ENCODE data around the gene TMEM114. TPM values are rescaled to one million over a fixed set of nuclear protein-coding genes. Genes with fewer than 3 reads are reported as not detected.

The TMEM114 gene
- total RNA-seq, 1 experiment from 2014 or later, result not detected

DNA sequence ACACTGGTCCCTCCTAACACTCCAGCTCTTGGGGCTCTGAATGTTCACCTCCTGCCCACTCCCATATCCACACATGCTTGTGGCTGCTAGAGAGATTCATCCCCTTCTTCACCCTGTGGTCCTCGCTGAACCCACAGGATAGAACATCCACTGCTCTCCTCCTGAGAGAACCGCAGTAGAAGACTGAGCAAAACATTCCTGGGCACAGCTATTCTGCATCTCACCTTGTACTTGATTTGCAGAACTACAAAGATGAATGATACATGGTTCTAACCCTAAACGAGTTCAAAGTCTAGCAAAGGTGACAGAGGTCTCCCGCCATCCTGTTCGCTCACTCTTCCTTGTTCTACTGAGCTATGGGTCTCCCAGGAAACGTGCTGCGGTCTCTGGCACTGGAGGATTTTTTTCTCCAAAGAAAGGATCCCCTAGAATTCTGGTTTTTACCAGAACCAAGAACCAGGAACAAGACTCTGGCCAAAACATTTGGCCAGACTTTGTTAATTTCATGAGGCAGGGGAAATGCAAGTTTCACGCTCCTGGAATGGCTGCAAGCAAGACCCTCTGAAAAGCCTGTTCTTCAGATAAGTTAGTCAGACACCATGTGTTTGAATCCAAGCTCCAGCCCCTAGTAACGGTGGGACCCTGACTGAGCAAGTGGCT lies 39.5 kb downstream of the TMEM114 start:
- no peaks in the 10 kb centered on the region for H3K36me3 ChIP-seq (ENCODE audit: control insufficient read depth, insufficient read depth, low read length)
- DNase-seq (ENCODE audit: low read depth, low spot score) (no peak), ATAC-seq (no peak)
- in situ Hi-C loops (cut with HindIII; ENCODE audit: low pct_unique_long_range_greater_than_20kb, low sequenced_read_pairs), result no loop called here
- TF ChIP-seq POLR2AphosphoS5 (IDR thresholded peaks at IDR 0.05; ENCODE audit: low read depth, low read length) (no peak), TCF7L2 (IDR thresholded peaks at IDR 0.05; ENCODE audit: low read depth, low read length) (no peak), SIN3A (IDR thresholded peaks at IDR 0.05; ENCODE audit: borderline replicate concordance, insufficient read depth, low read depth, low read length) (no peak)
- TF ChIP-seq, protein P1, sequence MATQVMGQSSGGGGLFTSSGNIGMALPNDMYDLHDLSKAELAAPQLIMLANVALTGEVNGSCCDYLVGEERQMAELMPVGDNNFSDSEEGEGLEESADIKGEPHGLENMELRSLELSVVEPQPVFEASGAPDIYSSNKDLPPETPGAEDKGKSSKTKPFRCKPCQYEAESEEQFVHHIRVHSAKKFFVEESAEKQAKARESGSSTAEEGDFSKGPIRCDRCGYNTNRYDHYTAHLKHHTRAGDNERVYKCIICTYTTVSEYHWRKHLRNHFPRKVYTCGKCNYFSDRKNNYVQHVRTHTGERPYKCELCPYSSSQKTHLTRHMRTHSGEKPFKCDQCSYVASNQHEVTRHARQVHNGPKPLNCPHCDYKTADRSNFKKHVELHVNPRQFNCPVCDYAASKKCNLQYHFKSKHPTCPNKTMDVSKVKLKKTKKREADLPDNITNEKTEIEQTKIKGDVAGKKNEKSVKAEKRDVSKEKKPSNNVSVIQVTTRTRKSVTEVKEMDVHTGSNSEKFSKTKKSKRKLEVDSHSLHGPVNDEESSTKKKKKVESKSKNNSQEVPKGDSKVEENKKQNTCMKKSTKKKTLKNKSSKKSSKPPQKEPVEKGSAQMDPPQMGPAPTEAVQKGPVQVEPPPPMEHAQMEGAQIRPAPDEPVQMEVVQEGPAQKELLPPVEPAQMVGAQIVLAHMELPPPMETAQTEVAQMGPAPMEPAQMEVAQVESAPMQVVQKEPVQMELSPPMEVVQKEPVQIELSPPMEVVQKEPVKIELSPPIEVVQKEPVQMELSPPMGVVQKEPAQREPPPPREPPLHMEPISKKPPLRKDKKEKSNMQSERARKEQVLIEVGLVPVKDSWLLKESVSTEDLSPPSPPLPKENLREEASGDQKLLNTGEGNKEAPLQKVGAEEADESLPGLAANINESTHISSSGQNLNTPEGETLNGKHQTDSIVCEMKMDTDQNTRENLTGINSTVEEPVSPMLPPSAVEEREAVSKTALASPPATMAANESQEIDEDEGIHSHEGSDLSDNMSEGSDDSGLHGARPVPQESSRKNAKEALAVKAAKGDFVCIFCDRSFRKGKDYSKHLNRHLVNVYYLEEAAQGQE (IDR thresholded peaks at IDR 0.05; ENCODE audit: insufficient read depth in 1 of 2, low read depth in 2 of 2, low read length in 1 of 2), result no peak
- TF ChIP-seq, protein P2, sequence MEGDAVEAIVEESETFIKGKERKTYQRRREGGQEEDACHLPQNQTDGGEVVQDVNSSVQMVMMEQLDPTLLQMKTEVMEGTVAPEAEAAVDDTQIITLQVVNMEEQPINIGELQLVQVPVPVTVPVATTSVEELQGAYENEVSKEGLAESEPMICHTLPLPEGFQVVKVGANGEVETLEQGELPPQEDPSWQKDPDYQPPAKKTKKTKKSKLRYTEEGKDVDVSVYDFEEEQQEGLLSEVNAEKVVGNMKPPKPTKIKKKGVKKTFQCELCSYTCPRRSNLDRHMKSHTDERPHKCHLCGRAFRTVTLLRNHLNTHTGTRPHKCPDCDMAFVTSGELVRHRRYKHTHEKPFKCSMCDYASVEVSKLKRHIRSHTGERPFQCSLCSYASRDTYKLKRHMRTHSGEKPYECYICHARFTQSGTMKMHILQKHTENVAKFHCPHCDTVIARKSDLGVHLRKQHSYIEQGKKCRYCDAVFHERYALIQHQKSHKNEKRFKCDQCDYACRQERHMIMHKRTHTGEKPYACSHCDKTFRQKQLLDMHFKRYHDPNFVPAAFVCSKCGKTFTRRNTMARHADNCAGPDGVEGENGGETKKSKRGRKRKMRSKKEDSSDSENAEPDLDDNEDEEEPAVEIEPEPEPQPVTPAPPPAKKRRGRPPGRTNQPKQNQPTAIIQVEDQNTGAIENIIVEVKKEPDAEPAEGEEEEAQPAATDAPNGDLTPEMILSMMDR (IDR thresholded peaks at IDR 0.05), result no peak
- H3K27ac ChIP-seq (ENCODE audit: low read length), result no peak overlapping the region
- POLR2A ChIA-PET, result no interaction called here
- peaks cover 32% of the 10 kb centered on the region for H3K27me3 ChIP-seq (ENCODE audit: control insufficient read depth, insufficient read depth, low read length)
- CTCF ChIA-PET, result no interaction called here
- intact Hi-C loops (cut with micrococcal nuclease; ENCODE audit: unreplicated experiment), result no loop called here
- H3K4me1 ChIP-seq (ENCODE audit: control insufficient read depth, insufficient read depth, low read length), result no peaks in the 10 kb centered on the region
- H3K9me3 ChIP-seq (ENCODE audit: control insufficient read depth, insufficient read depth, low read depth, low read length), result no peaks in the 10 kb centered on the region
- no peak overlapping the region for H3K4me3 ChIP-seq (ENCODE audit: low read depth in 2 of 2, low read length in 2 of 2)
- no TSS peak for BruUV-seq (replicated peaks)

DNA sequence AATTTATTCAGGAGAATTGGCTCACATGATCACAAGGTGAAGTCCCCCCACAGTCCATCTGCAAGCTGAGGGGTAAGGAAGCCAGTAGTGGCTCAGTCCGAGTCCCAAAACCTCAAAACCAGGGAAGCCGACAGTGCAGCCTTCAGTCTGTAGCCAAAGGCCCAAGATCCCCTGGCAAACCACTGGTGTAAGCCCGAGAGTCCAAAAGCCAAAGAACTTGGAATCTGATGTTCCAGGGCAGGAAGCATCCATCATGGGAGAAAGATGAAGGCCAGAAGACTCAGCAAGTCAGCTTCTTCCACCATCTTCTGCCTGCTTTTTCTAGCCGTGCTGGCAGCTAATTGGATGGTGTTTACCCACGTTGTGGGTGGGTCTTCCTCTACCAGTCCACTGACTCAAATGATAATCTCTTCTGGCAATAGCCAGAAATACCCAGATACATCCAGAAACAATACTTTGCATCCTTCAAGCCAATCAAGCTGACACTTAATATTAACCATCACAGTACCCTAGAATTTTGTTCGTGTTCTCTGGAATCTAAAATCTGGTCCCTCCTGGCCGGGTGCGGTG lies 40.4 kb downstream of the TMEM114 start:
- BruUV-seq (replicated peaks), result no TSS peak
- intact Hi-C loops (cut with micrococcal nuclease; ENCODE audit: unreplicated experiment), result no loop called here
- POLR2A ChIA-PET, result no interaction called here
- ATAC-seq (no peak), DNase-seq (ENCODE audit: low read depth, low spot score) (no peak)
- TF ChIP-seq, protein P1 (IDR thresholded peaks at IDR 0.05; ENCODE audit: insufficient read depth in 1 of 2, low read depth in 2 of 2, low read length in 1 of 2), result no peak
- TF ChIP-seq POLR2AphosphoS5 (IDR thresholded peaks at IDR 0.05; ENCODE audit: low read depth, low read length) (no peak), SIN3A (IDR thresholded peaks at IDR 0.05; ENCODE audit: borderline replicate concordance, insufficient read depth, low read depth, low read length) (no peak), TCF7L2 (IDR thresholded peaks at IDR 0.05; ENCODE audit: low read depth, low read length) (no peak)
- TF ChIP-seq, protein P2 (IDR thresholded peaks at IDR 0.05), result no peak
- CTCF ChIA-PET, result no interaction called here
- H3K36me3 ChIP-seq (ENCODE audit: control insufficient read depth, insufficient read depth, low read length), result no peaks in the 10 kb centered on the region
- H3K27ac ChIP-seq (ENCODE audit: low read length), result no peak overlapping the region
- in situ Hi-C loops (cut with HindIII; ENCODE audit: low pct_unique_long_range_greater_than_20kb, low sequenced_read_pairs), result no loop called here
- no peak overlapping the region for H3K4me3 ChIP-seq (ENCODE audit: low read depth in 2 of 2, low read length in 2 of 2)
- no peaks in the 10 kb centered on the region for H3K9me3 ChIP-seq (ENCODE audit: control insufficient read depth, insufficient read depth, low read depth, low read length)
- H3K27me3 ChIP-seq (ENCODE audit: control insufficient read depth, insufficient read depth, low read length), result peaks cover 28% of the 10 kb centered on the region
- no peaks in the 10 kb centered on the region for H3K4me1 ChIP-seq (ENCODE audit: control insufficient read depth, insufficient read depth, low read length)
